CD4-positive, alpha-beta T cell (primary cell): ENCODE measurements around the gene WDR27. TPM values are rescaled to one million over a fixed set of nuclear protein-coding genes. Genes with fewer than 3 reads are reported as not detected.

Experiments used
- ATAC-seq: fragments of 200-7000 bp; cut with Tn5 transposase; one replicate; pipeline ENCODE4 v1.10.0; 2022; ENCODE audit warnings: mild to moderate bottlenecking; ENCODE audit not compliant: poor library complexity
- CTCF ChIA-PET: fragments of 350-600 bp; sonication (Branson Sonifier 250); formaldehyde crosslinking; loops from one replicate; lab custom pipeline; 2021; ENCODE audit warnings: antibody characterized with exemption, inconsistent platforms; lab: Charles Lee
- POLR2A ChIA-PET: fragments of 350-600 bp; sonication (Branson Sonifier 250); formaldehyde crosslinking; loops from one replicate; lab custom pipeline; 2021; ENCODE audit warnings: antibody characterized with exemption, inconsistent platforms; lab: Charles Lee
- DNase-seq, 14 experiments: peaks; one replicate each; pipeline ENCODE4 v3.0.0-alpha.2; 2013 to 2020; ENCODE audit warnings: mixed read lengths in 2 of 14
- H3K27ac ChIP-seq, 2 donors: one replicate each; pipeline versions ENCODE4 v1.5.1 to v1.7.0; 2013; ENCODE audit warnings: low read length in 2 of 2, low read depth in 1 of 2, mild to moderate bottlenecking in 1 of 2
- H3K27me3 ChIP-seq, 2 experiments: 1 replicate in 1 of 2; 2 replicates in 1 of 2; pipeline versions ENCODE4 v1.6.1 to v1.7.0; 2013; ENCODE audit warnings: low read length in 2 of 2, control low read depth in 1 of 2, mild to moderate bottlenecking in 1 of 2, moderate library complexity in 1 of 2; ENCODE audit not compliant: insufficient read depth in 2 of 2, control insufficient read depth in 1 of 2
- H3K36me3 ChIP-seq: one replicate; pipeline ENCODE4 v1.6.1; 2013; ENCODE audit warnings: low read length, control low read depth; ENCODE audit not compliant: insufficient read depth
- H3K4me1 ChIP-seq: one replicate; pipeline ENCODE4 v1.6.1; 2013; ENCODE audit warnings: low read length, control low read depth; ENCODE audit not compliant: insufficient read depth
- H3K4me3 ChIP-seq: one replicate; pipeline ENCODE4 v1.5.1; 2013; ENCODE audit warnings: mild to moderate bottlenecking, low read length, moderate library complexity
- H3K9me3 ChIP-seq, 2 experiments: 1 replicate in 1 of 2; 2 replicates in 1 of 2; pipeline versions ENCODE4 v1.6.1 to v1.7.0; 2013; ENCODE audit warnings: low read length in 2 of 2, mild to moderate bottlenecking in 2 of 2, control low read depth in 1 of 2, moderate library complexity in 1 of 2; ENCODE audit not compliant: control insufficient read depth in 1 of 2, insufficient read depth in 1 of 2
- H3K27ac Mint-ChIP-seq: one replicate; pipeline ENCODE4 v1.8.0; 2020; ENCODE audit warnings: mixed read lengths
- H3K27me3 Mint-ChIP-seq: one replicate; pipeline ENCODE4 v1.8.0; 2021; ENCODE audit warnings: mixed read lengths
- H3K36me3 Mint-ChIP-seq: one replicate; pipeline ENCODE4 v1.8.0; 2021; ENCODE audit warnings: low read depth, mixed read lengths
- H3K4me1 Mint-ChIP-seq: one replicate; pipeline ENCODE4 v1.8.0; 2021; ENCODE audit warnings: low read depth, mixed read lengths
- H3K4me3 Mint-ChIP-seq: one replicate; pipeline ENCODE4 v1.8.0; 2020; ENCODE audit warnings: mild to moderate bottlenecking, mixed read lengths
- H3K9me3 Mint-ChIP-seq: one replicate; pipeline ENCODE4 v1.8.0; 2020; ENCODE audit warnings: mixed read lengths
- CTCF ChIP-seq: fragments of 200-600 bp; IDR thresholded peaks from one replicate; pipeline ENCODE4 v1.8.0; 2022; ENCODE audit warnings: antibody characterized with exemption, mild to moderate bottlenecking
- intact Hi-C, 2 experiments: fragments of 100-400 bp; cut with DNase I in 1 of 2; cut with micrococcal nuclease in 1 of 2; formaldehyde crosslinking; loops; one replicate each; pipeline versions ENCODE4 v1.15.1 to v1.9.0; 2023 to 2025; cut with DNase I, micrococcal nuclease
- total RNA-seq, 174 experiments: library from RNA in 2 of 174; stranded (reverse) in 2 of 174; gene quantifications; one replicate each; pipeline ENCODE4 v1.2.3 and lab custom pipeline; 2021 to 2026

Gene WDR27
- total RNA-seq, 2 experiments from 2014 or later: 22.0 to 23.5 TPM

- H3K9me3 ChIP-seq: peaks cover 0 to 3% of the 10 kb centered on the region in 2 experiments
- Mint-ChIP-seq H3K4me1 (no peaks in the 10 kb centered on the region), H3K4me3 (no peak overlapping the region), H3K9me3 (peaks cover 5% of the 10 kb centered on the region), H3K27ac (no peak overlapping the region), H3K27me3 (no peaks in the 10 kb centered on the region), H3K36me3 (no peaks in the 10 kb centered on the region)
- no peaks in the 10 kb centered on the region for H3K36me3 ChIP-seq
- DNase-seq: no peak
- no peaks in the 10 kb centered on the region for H3K27me3 ChIP-seq
- no peaks in the 10 kb centered on the region for H3K4me1 ChIP-seq
- no peak for TF ChIP-seq CTCF
- no peak for ATAC-seq
- no peak overlapping the region for H3K27ac ChIP-seq
- intact Hi-C loops: no loop called here
- ChIA-PET POLR2A (interaction anchor here (1.9 kb wide), 1 partner anchor 16 kb away, joined by 6 read pairs; the partner anchor contains the start of gene PHF10), CTCF (interaction anchor here (0.6 to 1.4 kb wide), 2 partner anchors 21 to 123 kb away, joined by 3 read pairs; no protein-coding TSS in a partner anchor)
- no peak overlapping the region for H3K4me3 ChIP-seq
Observed at GRCh38 chr6:169741344-169741743, 39.5 kb upstream of the WDR27 start.

GRCh38 chr6:169738976-169739529, 37.2 kb upstream of the WDR27 start:
- no peak for TF ChIP-seq CTCF
- Mint-ChIP-seq H3K4me1 (no peaks in the 10 kb centered on the region), H3K4me3 (no peak overlapping the region), H3K27me3 (peaks cover 12% of the 10 kb centered on the region), H3K9me3 (no peaks in the 10 kb centered on the region), H3K36me3 (no peaks in the 10 kb centered on the region), H3K27ac (no peak overlapping the region)
- intact Hi-C loops: no loop called here
- no peaks in the 10 kb centered on the region for H3K36me3 ChIP-seq
- H3K27ac ChIP-seq: no peak overlapping the region
- no peaks in the 10 kb centered on the region for H3K27me3 ChIP-seq
- POLR2A ChIA-PET: no interaction called here
- DNase-seq: no peak
- H3K4me1 ChIP-seq: no peaks in the 10 kb centered on the region
- CTCF ChIA-PET: no interaction called here
- no peak overlapping the region for H3K4me3 ChIP-seq
- ATAC-seq: no peak
- H3K9me3 ChIP-seq: no peaks in the 10 kb centered on the region

GRCh38 chr6:169738204-169738975, 36.6 kb upstream of the WDR27 start:
- no peak overlapping the region for H3K27ac ChIP-seq
- intact Hi-C loops: no loop called here
- CTCF ChIA-PET: no interaction called here

More at GRCh38 chr6:169738204-169738975, 36.6 kb upstream of the WDR27 start:
- ATAC-seq: no peak
- TF ChIP-seq CTCF: no peak
- no peaks in the 10 kb centered on the region for H3K9me3 ChIP-seq
- H3K27ac Mint-ChIP-seq: no peak overlapping the region
- no peaks in the 10 kb centered on the region for H3K4me1 ChIP-seq
- H3K9me3 Mint-ChIP-seq: no peaks in the 10 kb centered on the region
- H3K4me3 Mint-ChIP-seq: no peak overlapping the region
- no peak for DNase-seq
- H3K36me3 ChIP-seq: no peaks in the 10 kb centered on the region
- H3K4me3 ChIP-seq: no peak overlapping the region
- POLR2A ChIA-PET: no interaction called here
- no peaks in the 10 kb centered on the region for H3K36me3 Mint-ChIP-seq
- H3K27me3 ChIP-seq: no peaks in the 10 kb centered on the region
- peaks cover 12% of the 10 kb centered on the region for H3K27me3 Mint-ChIP-seq
- H3K4me1 Mint-ChIP-seq: no peaks in the 10 kb centered on the region
